HepG2 (cell line): Measurements from ENCODE around the gene ARL4C. TPM values are rescaled to one million over a fixed set of nuclear protein-coding genes. Genes with fewer than 3 reads are reported as not detected.

Source experiments
- ATAC-seq: fragments of 200-7000 bp; cut with Tn5 transposase; 3 replicates; pipeline ENCODE4 v1.9.1; 2020; ENCODE audit warnings: mild to moderate bottlenecking, moderate library complexity
- BruUV-seq: library from RNA; stranded (reverse); fragments of 400-500 nt; replicated peaks from 2 replicates; lab custom pipeline; 2021; lab: Mats Ljungman, UMichigan
- CTCF ChIA-PET: fragments of 300-600 bp; formaldehyde crosslinking; extraction: SDS; loops from one replicate; lab custom pipeline; 2021; ENCODE audit warnings: low total read pairs, inconsistent platforms, low intra/inter-chr PET ratio; lab: Yijun Ruan, JAX
- POLR2A ChIA-PET: fragments of 350-600 bp; sonication (Branson Sonifier 250); formaldehyde crosslinking; loops from one replicate; lab custom pipeline; 2020; ENCODE audit warnings: antibody characterized with exemption, inconsistent platforms; lab: Yijun Ruan, JAX
- DNase-seq: peaks from one replicate; pipeline ENCODE4 v3.0.0-alpha.2; 2015; ENCODE audit warnings: low spot score
- FAIRE-seq: peaks from 3 replicates; lab custom pipeline; 2011; peaks lifted over from hg19 to GRCh38; lab: Jason Lieb, UNC
- H2AFZ ChIP-seq: one replicate; pipeline ENCODE4 v1.6.1; 2011; ENCODE audit warnings: low read length, inconsistent platforms
- H3K27ac ChIP-seq: fragments of 300-600 bp; 3 replicates; pipeline ENCODE4 v1.8.0; 2011; ENCODE audit warnings: mixed run types, mild to moderate bottlenecking, mixed read lengths, low read length, inconsistent platforms; ENCODE audit not compliant: insufficient read depth; ENCODE audit errors: extremely low read length
- H3K27me3 ChIP-seq, 2 experiments: fragments of 200-600 bp in 1 of 2; 2 replicates in 1 of 2; 3 replicates in 1 of 2; pipeline versions ENCODE4 v1.6.0 to v1.8.0; 2011; ENCODE audit warnings: low read length in 2 of 2, mild to moderate bottlenecking in 2 of 2, moderate library complexity in 2 of 2, inconsistent platforms in 1 of 2; ENCODE audit not compliant: insufficient read depth in 2 of 2, control insufficient read depth in 1 of 2
- H3K36me3 ChIP-seq, 2 experiments: fragments of 200-600 bp in 1 of 2; replicated peaks in 1 of 2; 2 replicates in 1 of 2; 3 replicates in 1 of 2; pipeline versions ENCODE4 v1.5.1 to v1.8.0; 2011; ENCODE audit warnings: low read length in 2 of 2, inconsistent platforms in 1 of 2; ENCODE audit not compliant: insufficient read depth in 2 of 2, control insufficient read depth in 1 of 2
- H3K4me1 ChIP-seq: 2 replicates; pipeline ENCODE4 v1.5.1; 2012; ENCODE audit warnings: low read length, inconsistent platforms; ENCODE audit not compliant: insufficient read depth
- H3K4me2 ChIP-seq: 2 replicates; pipeline ENCODE4 v1.6.0; 2011; ENCODE audit warnings: low read depth, low read length, inconsistent platforms
- H3K4me3 ChIP-seq, 3 experiments: fragments of 200-600 bp in 1 of 3; sonication (generic), shearing (Covaris generic) in 1 of 3; replicated peaks in 1 of 3; 2 replicates each; pipeline ENCODE4 v1.5.1; 2011 to 2016; ENCODE audit warnings: low read length in 3 of 3, inconsistent platforms in 2 of 3, low read depth in 2 of 3, mild to moderate bottlenecking in 2 of 3, control low read depth in 1 of 3, mixed read lengths in 1 of 3; ENCODE audit not compliant: insufficient read depth in 1 of 3
- H3K79me2 ChIP-seq: one replicate; pipeline ENCODE4 v1.6.1; 2011; ENCODE audit warnings: low read length, inconsistent platforms; ENCODE audit not compliant: insufficient read depth
- H3K9ac ChIP-seq: 2 replicates; pipeline ENCODE4 v1.6.0; 2011; ENCODE audit warnings: mild to moderate bottlenecking, low read depth, low read length, inconsistent platforms; ENCODE audit not compliant: insufficient read depth
- H3K9me3 ChIP-seq: 2 replicates; pipeline ENCODE4 v1.5.1; 2012; ENCODE audit warnings: mild to moderate bottlenecking, low read length
- H4K20me1 ChIP-seq: 2 replicates; pipeline ENCODE4 v1.6.0; 2011; ENCODE audit warnings: inconsistent platforms, mild to moderate bottlenecking, low read length, moderate library complexity; ENCODE audit not compliant: insufficient read depth
- SMAD1 ChIP-seq: sonication (generic); formaldehyde crosslinking; IDR thresholded peaks from 2 replicates; pipeline ENCODE4 v1.4.0; 2020; ENCODE audit warnings: missing genetic modification reagents, low read depth, mild to moderate bottlenecking, borderline replicate concordance
- ZNF629 ChIP-seq: sonication (generic); formaldehyde crosslinking; conservative IDR thresholded peaks from 2 replicates; pipeline ENCODE4 v1.5.0; 2020; ENCODE audit warnings: missing genetic modification reagents
- ZSCAN31 ChIP-seq: sonication (generic); formaldehyde crosslinking; IDR thresholded peaks from 2 replicates; pipeline ENCODE4 v1.5.0; 2020; ENCODE audit warnings: low read depth, mild to moderate bottlenecking, missing genetic modification reagents
- WGBS: methylation state at CpG from one replicate; pipeline ENCODE4 v1.1.6; 2017; ENCODE audit warnings: low lambda C conversion rate; 5-methylcytosine and 5-hydroxymethylcytosine counted together
- in situ Hi-C: cut with HindIII; loops from 2 replicates; pipeline ENCODE4 v1.10.0; 2017; ENCODE audit warnings: low pct_unique_long_range_greater_than_20kb; ENCODE audit not compliant: extremely low pct_ligation_motif_present
- intact Hi-C: fragments of 100-400 bp; cut with micrococcal nuclease; formaldehyde crosslinking; loops from one replicate; pipeline ENCODE4 v1.10.0; 2022; ENCODE audit not compliant: unreplicated experiment
- polyA plus RNA-seq, 8 experiments: library from polyadenylated mRNA; depleted of rRNA in 3 of 8; stranded (reverse) in 7 of 8; unstranded in 1 of 8; fragments of >200 nt; fragmentation: Illumina TruSeq in 4 of 8; extraction: Trizol in 4 of 8; gene quantifications; 2 replicates each; pipeline versions ENCODE4 v1.2.1 to v1.2.3, GENCODE V29; 2011 to 2016; ENCODE audit warnings: low read depth in 4 of 8, missing spikeins in 1 of 8, mixed read lengths in 1 of 8; ENCODE audit not compliant: insufficient read depth in 1 of 8
- total RNA-seq, 5 experiments: library from RNA; depleted of rRNA; stranded (reverse); fragments of >200 nt; fragmentation: Illumina TruSeq; extraction: Trizol; gene quantifications; 2 replicates each; pipeline ENCODE4 v1.2.3, GENCODE V29; 2016; ENCODE audit warnings: low read depth in 1 of 5

The ARL4C gene
- total and polyA plus RNA-seq, 2 of the 13 experiments (the other 11 are each of a cell fraction or from before 2014, with no cell fraction given) = 0.07 to 0.15 TPM

DNA sequence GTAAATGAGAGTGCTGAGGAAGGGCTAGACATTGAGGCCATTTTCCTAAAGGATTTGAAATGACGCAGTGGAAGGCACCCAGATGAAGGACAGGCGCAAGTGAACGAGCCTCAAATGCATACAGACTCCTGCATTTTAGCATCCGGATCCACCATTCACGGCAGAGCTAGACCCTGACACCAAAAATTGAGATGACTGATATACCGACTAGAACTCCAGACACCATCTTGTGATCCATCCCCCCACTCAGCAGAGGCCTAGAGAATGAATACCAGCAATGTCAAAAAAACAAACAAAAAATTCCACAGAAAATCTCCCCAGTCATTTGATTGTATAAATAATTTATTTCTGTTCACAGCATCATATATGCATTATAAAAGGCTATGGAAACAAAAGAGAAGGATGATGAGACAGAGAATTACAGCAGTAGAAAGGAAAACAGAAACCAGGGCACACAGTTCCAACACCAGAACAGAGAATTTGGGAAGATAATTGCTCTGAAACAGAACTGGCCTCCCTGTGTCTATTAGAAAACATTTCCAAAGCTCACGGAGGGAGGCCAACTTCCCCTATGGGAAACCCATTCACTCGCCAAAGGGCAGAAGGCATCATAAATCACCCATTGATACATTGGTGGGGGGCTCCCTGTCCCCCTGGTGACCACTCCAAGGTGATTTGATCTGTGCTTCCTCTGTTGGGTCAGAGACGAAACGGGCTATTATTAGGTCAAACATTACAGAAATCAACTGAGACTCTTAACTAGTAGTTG is 4.0 kb downstream of the ARL4C start:
- 65% methylated on average over 10 of the region's 10 CpGs for WGBS
- no peak overlapping the region for H2AFZ ChIP-seq
- no peaks in the 10 kb centered on the region for H3K79me2 ChIP-seq
- peaks cover 5% of the 10 kb centered on the region; the same call in 1 of the 2 replicates for H4K20me1 ChIP-seq
- no TSS peak for BruUV-seq
- H3K9ac ChIP-seq = no peak overlapping the region
- H3K36me3 ChIP-seq = no peaks in the 10 kb centered on the region
- no peak overlapping the region for H3K4me2 ChIP-seq
- DNase-seq (no peak), ATAC-seq (no peak), FAIRE-seq (no peak)
- no peak overlapping the region for H3K4me3 ChIP-seq
- ChIA-PET CTCF (no interaction called here), POLR2A (no interaction called here)
- in situ Hi-C loops (no loop called here), intact Hi-C loops (no loop called here)
- no peak overlapping the region for H3K27ac ChIP-seq
- no peak for TF ChIP-seq SMAD1
- peaks cover 7% of the 10 kb centered on the region for H3K4me1 ChIP-seq
- no peaks in the 10 kb centered on the region for H3K9me3 ChIP-seq
- H3K27me3 ChIP-seq = peaks cover 12 to 30% of the 10 kb centered on the region in 2 experiments

- no peak for ATAC-seq
- H3K9ac ChIP-seq = no peak overlapping the region
- CTCF ChIA-PET = no interaction called here
- H3K4me1 ChIP-seq = peaks cover 7% of the 10 kb centered on the region
- no peak for FAIRE-seq
- intact Hi-C loops (no loop called here), in situ Hi-C loops (no loop called here)
- H3K4me3 ChIP-seq = no peak overlapping the region
- H2AFZ ChIP-seq = no peak overlapping the region
- H3K9me3 ChIP-seq = no peaks in the 10 kb centered on the region
- no peaks in the 10 kb centered on the region for H3K36me3 ChIP-seq
- H3K79me2 ChIP-seq = no peaks in the 10 kb centered on the region
- H3K4me2 ChIP-seq = no peak overlapping the region
- BruUV-seq = no TSS peak
- no peak for TF ChIP-seq ZSCAN31 (CRISPR knock-in tag)
- TF ChIP-seq ZNF629 (CRISPR knock-in tag) = 0 out of 2 replicates have a peak, but pooled peaks have one; percentile 9
- 71% methylated on average over 5 of the region's 5 CpGs for WGBS
- peaks cover 12 to 30% of the 10 kb centered on the region in 2 experiments for H3K27me3 ChIP-seq
- DNase-seq = no peak
- POLR2A ChIA-PET = no interaction called here
- H3K27ac ChIP-seq = no peak overlapping the region
- H4K20me1 ChIP-seq = peaks cover 5% of the 10 kb centered on the region; the same call in 1 of the 2 replicates
These were observed 5.0 kb downstream of the ARL4C start for GRCh38 chr2:234491897-234492296.
